A204.1 (cell line): ENCODE results near the gene FAM151B.

Experiments used
- FAIRE-seq: peaks from 2 replicates; lab custom pipeline; 2012; peaks lifted over from hg19 to GRCh38; lab: Jason Lieb, UNC

FAM151B gene

GRCh38 chr5:80591352-80591751, 103.5 kb downstream of the FAM151B start:
- no peak for FAIRE-seq

- no peak for FAIRE-seq
Observed at GRCh38 chr5:80592105-80592504, 104.2 kb downstream of the FAM151B start.
